SK-N-MC (cell line): ENCODE measurements around the gene OR14I1.

Source experiments
- EZH2 ChIP-seq: fragments of 200-600 bp; sonication (generic); IDR thresholded peaks from one replicate; pipeline ENCODE4 v1.6.1; 2017; ENCODE audit warnings: antibody characterized with exemption
- FOXP2 ChIP-seq: optimal IDR thresholded peaks from 2 replicates; pipeline ENCODE3; 2011; ENCODE audit warnings: mild to moderate bottlenecking, moderate library complexity; ENCODE audit not compliant: insufficient read depth; ENCODE audit errors: extremely low read length, control extremely low read depth
- POLR2AphosphoS5 ChIP-seq: IDR thresholded peaks from 2 replicates; pipeline ENCODE4 v1.6.1; 2012; ENCODE audit warnings: mild to moderate bottlenecking, low read depth, low read length, borderline replicate concordance

- TF ChIP-seq POLR2AphosphoS5 (no peak), EZH2 (no peak), FOXP2 (no peak)
Measured at GRCh38 chr1:248751142-248751541, 48.6 kb upstream of the OR14I1 start.
